Ishikawa (cell line): Measurements from ENCODE around the gene IRX3.

Source experiments
- CREB1 ChIP-seq: IDR thresholded peaks from 2 replicates; pipeline ENCODE4 v1.6.1; 2012; ENCODE audit warnings: low read depth
- TAF1 ChIP-seq: IDR thresholded peaks from 2 replicates; pipeline ENCODE4 v1.6.1; 2012; ENCODE audit warnings: low read depth, mild to moderate bottlenecking
- YY1 ChIP-seq: IDR thresholded peaks from 2 replicates; pipeline ENCODE4 v1.6.1; 2012; ENCODE audit warnings: low read depth

DNA sequence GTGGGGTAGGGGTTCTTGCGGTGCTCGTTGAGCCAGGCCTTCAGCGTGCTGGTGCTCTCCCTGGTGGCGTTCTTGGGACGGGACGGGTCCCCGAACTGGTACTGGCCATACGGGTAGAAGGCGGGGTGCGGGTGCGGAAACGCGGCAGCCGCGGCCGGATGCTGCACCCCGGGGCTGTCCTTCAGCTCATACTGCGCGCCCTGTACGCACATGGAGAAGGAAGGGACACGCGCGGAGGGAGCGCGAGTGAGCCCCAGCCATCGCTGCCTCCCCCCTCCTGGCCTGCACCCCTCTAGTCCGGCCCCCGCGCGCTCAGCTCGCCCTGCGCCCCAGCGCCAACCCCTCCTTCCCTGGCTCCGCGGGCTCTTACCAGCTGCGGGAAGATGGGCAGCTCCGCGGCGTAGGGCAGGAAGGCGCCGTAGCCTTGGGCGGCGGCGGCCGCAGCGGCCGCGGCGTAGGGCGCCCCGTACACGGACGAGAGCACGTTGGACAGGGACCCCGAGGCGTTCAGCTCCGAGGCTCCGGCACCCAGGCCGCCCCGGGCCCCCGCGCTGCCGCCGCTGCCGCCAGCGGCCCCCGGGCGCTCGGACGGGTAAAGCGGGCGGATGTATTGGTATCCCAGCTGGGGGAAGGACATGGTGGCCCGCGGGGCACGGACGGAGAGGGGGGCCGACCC lies 1.0 kb downstream of the IRX3 start:
- TF ChIP-seq YY1 (no peak), CREB1 (no peak), TAF1 (no peak)
